BJ (cell line): Measurements from ENCODE around the gene ELFN1. TPM values are rescaled to one million over a fixed set of nuclear protein-coding genes. Genes with fewer than 3 reads are reported as not detected.

ENCODE experiments used
- CTCF ChIA-PET: fragments of 350-600 bp; formaldehyde crosslinking; extraction: SDS; loops from one replicate; lab custom pipeline; 2021; ENCODE audit warnings: antibody characterized with exemption, inconsistent platforms; lab: Yijun Ruan, JAX
- POLR2A ChIA-PET: fragments of 300-600 bp; sonication (Branson Sonifier 250); formaldehyde crosslinking; extraction: SDS; loops from one replicate; lab custom pipeline; 2021; ENCODE audit warnings: antibody characterized with exemption; lab: Charles Lee
- DNase-seq: peaks from one replicate; pipeline ENCODE4 v3.0.0-alpha.2; 2011; ENCODE audit warnings: low read depth
- H3K27me3 ChIP-seq: 2 replicates; pipeline ENCODE4 v1.6.0; 2011; ENCODE audit warnings: low read length; ENCODE audit not compliant: control insufficient read depth, insufficient read depth
- H3K36me3 ChIP-seq: 2 replicates; pipeline ENCODE4 v1.5.1; 2011; ENCODE audit warnings: low read length; ENCODE audit not compliant: control insufficient read depth, insufficient read depth
- H3K4me3 ChIP-seq: 2 replicates; pipeline ENCODE4 v1.5.1; 2011; ENCODE audit warnings: low read depth, mild to moderate bottlenecking, control low read depth, low read length
- polyA plus RNA-seq: library from polyadenylated mRNA; depleted of rRNA; stranded (reverse); fragments of >200 nt; gene quantifications from 2 replicates; pipeline ENCODE4 v1.2.3, GENCODE V29; 2011
- TF ChIP-seq, protein P1 (sequence below): IDR thresholded peaks from 2 replicates; pipeline ENCODE4 v1.5.1; 2011; ENCODE audit warnings: low read depth, mild to moderate bottlenecking, control low read depth, inconsistent platforms, low read length, moderate library complexity; ENCODE audit not compliant: insufficient read depth

ELFN1 gene
- polyA plus RNA-seq, 1 experiment, result 1.7 TPM

DNA sequence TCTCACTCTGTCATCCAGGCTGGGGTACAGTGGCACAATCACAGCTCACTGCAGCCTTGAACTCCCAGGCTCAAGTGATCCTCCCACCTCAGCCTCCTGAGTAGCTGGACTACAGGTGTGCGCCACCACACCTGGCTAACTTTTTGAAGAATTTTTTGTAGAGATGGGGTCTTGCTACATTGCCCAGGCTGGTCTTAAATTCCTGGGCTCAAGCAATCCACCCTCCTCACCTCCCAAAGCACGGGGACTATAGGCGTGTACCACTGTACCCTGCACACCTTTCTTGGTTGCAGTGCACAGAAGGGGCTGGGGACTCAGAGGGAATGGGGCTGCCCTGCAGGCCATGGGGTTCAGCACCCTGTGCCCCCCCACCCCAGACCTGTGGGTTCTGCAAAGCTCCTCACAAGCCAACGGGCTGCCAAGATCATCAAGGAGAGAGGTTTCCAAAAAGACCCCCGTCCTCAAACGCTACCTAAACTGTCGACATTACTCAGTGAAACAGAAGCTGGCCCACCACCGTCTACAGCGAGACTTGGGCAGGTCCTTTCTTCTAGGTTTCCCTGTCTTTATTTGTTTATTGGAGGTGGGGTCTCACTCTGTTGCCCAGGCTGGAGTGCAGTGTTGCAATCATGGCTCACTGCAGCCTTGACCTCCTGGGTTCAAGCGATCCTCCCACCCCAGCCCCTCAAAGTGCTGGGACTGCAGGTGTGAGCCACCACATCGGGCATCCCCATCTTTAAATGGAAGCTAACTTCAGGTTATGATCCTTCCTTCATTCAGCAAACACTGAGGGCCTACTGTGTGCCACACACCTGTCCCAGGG lies 26.6 kb upstream of the ELFN1 start:
- Histone ChIP-seq H3K4me3 (no peak overlapping the region), H3K36me3 (no peaks in the 10 kb centered on the region), H3K27me3 (peaks cover 3% of the 10 kb centered on the region; the same call in 1 of the 2 replicates)
- TF ChIP-seq, protein P1, sequence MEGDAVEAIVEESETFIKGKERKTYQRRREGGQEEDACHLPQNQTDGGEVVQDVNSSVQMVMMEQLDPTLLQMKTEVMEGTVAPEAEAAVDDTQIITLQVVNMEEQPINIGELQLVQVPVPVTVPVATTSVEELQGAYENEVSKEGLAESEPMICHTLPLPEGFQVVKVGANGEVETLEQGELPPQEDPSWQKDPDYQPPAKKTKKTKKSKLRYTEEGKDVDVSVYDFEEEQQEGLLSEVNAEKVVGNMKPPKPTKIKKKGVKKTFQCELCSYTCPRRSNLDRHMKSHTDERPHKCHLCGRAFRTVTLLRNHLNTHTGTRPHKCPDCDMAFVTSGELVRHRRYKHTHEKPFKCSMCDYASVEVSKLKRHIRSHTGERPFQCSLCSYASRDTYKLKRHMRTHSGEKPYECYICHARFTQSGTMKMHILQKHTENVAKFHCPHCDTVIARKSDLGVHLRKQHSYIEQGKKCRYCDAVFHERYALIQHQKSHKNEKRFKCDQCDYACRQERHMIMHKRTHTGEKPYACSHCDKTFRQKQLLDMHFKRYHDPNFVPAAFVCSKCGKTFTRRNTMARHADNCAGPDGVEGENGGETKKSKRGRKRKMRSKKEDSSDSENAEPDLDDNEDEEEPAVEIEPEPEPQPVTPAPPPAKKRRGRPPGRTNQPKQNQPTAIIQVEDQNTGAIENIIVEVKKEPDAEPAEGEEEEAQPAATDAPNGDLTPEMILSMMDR, result no peak
- POLR2A ChIA-PET, result no interaction called here
- no peak for DNase-seq
- CTCF ChIA-PET, result no interaction called here

DNA sequence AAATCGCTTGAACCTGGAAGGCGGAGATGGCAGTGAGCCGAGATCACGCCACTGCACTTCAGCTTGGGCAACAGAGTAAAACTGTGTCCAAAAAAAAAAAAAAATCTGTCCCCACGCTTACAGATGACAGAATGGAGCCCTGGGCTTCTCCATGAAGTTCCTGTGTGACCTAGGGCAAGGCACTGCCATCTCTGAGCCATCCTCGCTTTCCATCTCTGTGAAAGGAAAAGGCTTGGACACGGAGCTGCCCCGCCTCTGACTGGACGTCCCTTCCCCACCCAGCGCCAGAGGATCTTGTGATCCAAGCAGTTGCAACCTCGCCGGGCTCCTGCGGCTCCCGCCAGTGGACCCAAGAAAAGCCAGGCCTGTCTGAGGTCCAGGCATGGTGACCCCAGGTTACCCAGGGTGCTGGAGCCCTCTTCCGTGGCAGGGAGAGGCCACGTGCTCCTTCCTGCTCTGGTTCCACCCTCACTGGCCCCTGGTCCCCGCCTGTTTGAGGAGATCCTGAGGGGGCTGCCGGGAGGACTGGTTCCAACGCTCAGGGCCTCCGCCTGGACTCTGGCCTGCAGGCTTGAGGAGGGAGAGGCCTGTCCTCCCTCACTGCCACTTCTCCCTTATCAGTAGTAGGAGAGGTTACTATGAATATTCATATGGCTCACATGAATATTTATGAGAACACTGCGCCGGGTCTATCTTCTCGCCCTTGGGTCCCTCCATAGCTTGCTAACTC lies 25.6 kb upstream of the ELFN1 start:
- ChIA-PET POLR2A (no interaction called here), CTCF (no interaction called here)
- Histone ChIP-seq H3K36me3 (no peaks in the 10 kb centered on the region), H3K27me3 (peaks cover 3% of the 10 kb centered on the region; the same call in 1 of the 2 replicates), H3K4me3 (no peak overlapping the region)
- DNase-seq, result no peak
- TF ChIP-seq, protein P1, result no peak

DNA sequence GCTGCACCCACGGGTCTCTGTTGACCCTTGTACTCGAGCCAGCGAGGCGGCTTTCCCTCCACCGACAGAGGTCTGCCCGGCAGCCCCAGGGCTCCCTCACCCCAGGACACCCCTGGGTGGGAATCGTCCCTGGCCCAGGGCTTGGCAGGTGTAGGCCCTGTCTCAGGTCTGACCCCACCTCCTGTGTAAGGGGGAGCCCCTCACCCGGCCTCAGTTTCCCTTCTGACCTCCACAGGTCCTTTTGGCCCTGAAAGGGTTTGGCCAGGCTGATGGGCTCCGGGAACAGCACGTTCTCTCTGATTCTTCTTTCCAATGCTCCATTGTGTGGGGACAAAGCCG lies 25.0 kb upstream of the ELFN1 start:
- POLR2A ChIA-PET, result no interaction called here
- Histone ChIP-seq H3K27me3 (peaks cover 3% of the 10 kb centered on the region; the same call in 1 of the 2 replicates), H3K36me3 (no peaks in the 10 kb centered on the region), H3K4me3 (no peak overlapping the region)
- TF ChIP-seq, protein P1, result no peak
- CTCF ChIA-PET, result no interaction called here
- no peak for DNase-seq

DNA sequence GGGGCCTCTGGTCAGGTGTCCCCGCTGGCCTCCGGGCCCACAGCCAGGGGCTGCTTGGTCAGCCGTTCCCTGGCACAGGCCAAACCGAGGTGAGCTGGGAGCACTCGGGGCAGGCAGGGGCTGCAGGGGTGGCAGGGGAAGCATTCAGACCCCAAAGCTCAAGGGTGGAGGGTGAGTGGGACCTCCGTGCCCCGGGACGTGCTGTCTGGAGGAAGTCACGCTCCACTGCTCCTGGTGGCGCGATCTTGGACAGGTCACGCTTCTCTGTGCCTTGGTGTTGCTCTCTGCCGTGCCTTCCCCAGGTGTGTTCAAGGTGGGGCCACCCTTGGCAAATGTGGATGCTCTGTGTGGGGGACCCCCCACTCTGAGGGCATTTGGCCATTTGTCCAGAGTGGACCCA lies 24.6 kb upstream of the ELFN1 start:
- ChIA-PET POLR2A (no interaction called here), CTCF (interaction anchor here (0.6 kb wide), 1 partner anchor 245 kb away, joined by 3 read pairs; no protein-coding TSS in a partner anchor)
- no peak for DNase-seq
- Histone ChIP-seq H3K36me3 (no peaks in the 10 kb centered on the region), H3K27me3 (peaks cover 3% of the 10 kb centered on the region; the same call in 1 of the 2 replicates), H3K4me3 (no peak overlapping the region)
- TF ChIP-seq, protein P1, result no peak

DNA sequence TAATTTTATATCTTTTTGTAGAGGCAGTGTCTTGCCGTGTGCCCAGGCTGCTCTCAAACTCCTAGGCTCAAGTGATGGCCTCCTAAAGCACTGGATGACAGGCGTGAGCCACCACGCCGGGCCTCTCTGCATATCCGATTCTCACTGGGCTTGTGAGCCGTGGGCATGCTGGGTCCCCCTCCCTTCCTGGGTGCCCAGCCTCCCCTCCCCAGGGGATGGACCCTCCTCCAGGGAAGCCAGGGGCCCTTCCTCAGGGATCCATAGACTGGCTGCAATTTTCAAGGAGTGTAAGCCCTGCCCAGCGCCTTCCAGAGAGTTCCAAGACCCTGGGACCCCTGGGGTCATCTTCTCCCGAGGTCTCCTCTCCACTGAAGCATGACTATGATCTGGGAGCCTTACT lies 23.7 kb upstream of the ELFN1 start:
- ChIA-PET POLR2A (no interaction called here), CTCF (interaction anchor here (0.6 kb wide), 1 partner anchor 244 kb away, joined by 3 read pairs; no protein-coding TSS in a partner anchor)
- TF ChIP-seq, protein P1, result no peak

More for the DNA sequence above, 23.7 kb upstream of the ELFN1 start:
- Histone ChIP-seq H3K36me3 (no peaks in the 10 kb centered on the region), H3K4me3 (no peak overlapping the region), H3K27me3 (peaks cover 3% of the 10 kb centered on the region; the same call in 1 of the 2 replicates)
- no peak for DNase-seq
